Caco-2 (cell line): ENCODE results near the gene UGT1A4. TPM values are rescaled to one million over a fixed set of nuclear protein-coding genes. Genes with fewer than 3 reads are reported as not detected.
A peak's percentile ranks its signal among the peaks of the same experiment; 100 is the strongest.

Source experiments
- BruUV-seq: library from RNA; stranded (reverse); fragments of 400-500 nt; replicated peaks from 2 replicates; lab custom pipeline; 2021; lab: Mats Ljungman, UMichigan
- CTCF ChIA-PET: fragments of 300-600 bp; sonication (Branson Sonifier 250); formaldehyde crosslinking; loops from one replicate; lab custom pipeline; 2022; ENCODE audit warnings: antibody characterized with exemption; lab: Charles Lee
- POLR2A ChIA-PET: fragments of 300-600 bp; sonication (Branson Sonifier 250); formaldehyde crosslinking; loops from one replicate; lab custom pipeline; 2022; ENCODE audit warnings: antibody characterized with exemption; lab: Charles Lee
- DNase-seq, 2 experiments: peaks; one replicate each; pipeline versions ENCODE4 v3.0.0 to v3.0.0-alpha.2; 2020 to 2022
- H3K27me3 ChIP-seq: replicated peaks from 2 replicates; pipeline ENCODE4 v1.6.0; 2011; ENCODE audit warnings: low read length; ENCODE audit not compliant: control insufficient read depth, insufficient read depth
- H3K36me3 ChIP-seq: 2 replicates; pipeline ENCODE4 v1.5.1; 2011; ENCODE audit warnings: low read length; ENCODE audit not compliant: control insufficient read depth, insufficient read depth
- H3K4me1 ChIP-seq: fragments of 250-450 bp; sonication (Bioruptor Pico); 2 replicates; pipeline ENCODE4 v1.5.1; 2020; ENCODE audit warnings: mild to moderate bottlenecking
- H3K4me3 ChIP-seq: 2 replicates; pipeline ENCODE4 v1.5.1; 2011; ENCODE audit warnings: low read depth, mild to moderate bottlenecking, control low read depth, low read length
- H3K9me3 ChIP-seq: fragments of 250-450 bp; sonication (Bioruptor Pico); 2 replicates; pipeline ENCODE4 v1.5.1; 2020; ENCODE audit warnings: mild to moderate bottlenecking, moderate library complexity
- H3K27ac Mint-ChIP-seq: one replicate; pipeline ENCODE4 v1.8.0; 2022; ENCODE audit warnings: mixed read lengths; ENCODE audit not compliant: unreplicated experiment
- H3K27me3 Mint-ChIP-seq: one replicate; pipeline ENCODE4 v1.8.0; 2022; ENCODE audit warnings: mixed read lengths; ENCODE audit not compliant: insufficient read depth, unreplicated experiment
- H3K36me3 Mint-ChIP-seq: one replicate; pipeline ENCODE4 v1.8.0; 2022; ENCODE audit warnings: mild to moderate bottlenecking, mixed read lengths; ENCODE audit not compliant: insufficient read depth, unreplicated experiment
- H3K4me1 Mint-ChIP-seq: one replicate; pipeline ENCODE4 v1.8.0; 2022; ENCODE audit warnings: low read depth, mixed read lengths; ENCODE audit not compliant: unreplicated experiment
- H3K4me3 Mint-ChIP-seq: one replicate; pipeline ENCODE4 v1.8.0; 2022; ENCODE audit warnings: mild to moderate bottlenecking, moderate library complexity, mixed read lengths; ENCODE audit not compliant: unreplicated experiment
- H3K9me3 Mint-ChIP-seq: one replicate; pipeline ENCODE4 v1.8.0; 2022; ENCODE audit warnings: mixed read lengths; ENCODE audit not compliant: unreplicated experiment
- intact Hi-C: fragments of 100-400 bp; cut with micrococcal nuclease; formaldehyde crosslinking; loops from one replicate; pipeline ENCODE4 v1.10.0; 2022; ENCODE audit not compliant: unreplicated experiment
- total RNA-seq: library from RNA; stranded (reverse); gene quantifications from 2 replicates; pipeline ENCODE4 v1.2.3, GENCODE V29; 2022
- TF ChIP-seq, protein P1 (sequence below), 2 experiments: fragments of 200-600 bp in 1 of 2; IDR thresholded peaks; 1 replicate in 1 of 2; 2 replicates in 1 of 2; pipeline versions ENCODE4 v1.5.1 to v1.8.0; 2011 to 2022; ENCODE audit warnings: antibody characterized with exemption in 1 of 2, control low read depth in 1 of 2, inconsistent platforms in 1 of 2, low read depth in 1 of 2, low read length in 1 of 2, mild to moderate bottlenecking in 1 of 2, moderate library complexity in 1 of 2; ENCODE audit not compliant: insufficient read depth in 1 of 2, severe bottlenecking in 1 of 2, unreplicated experiment in 1 of 2

Gene UGT1A4
- total RNA-seq, 1 experiment from 2014 or later, result 0.79 TPM

DNA sequence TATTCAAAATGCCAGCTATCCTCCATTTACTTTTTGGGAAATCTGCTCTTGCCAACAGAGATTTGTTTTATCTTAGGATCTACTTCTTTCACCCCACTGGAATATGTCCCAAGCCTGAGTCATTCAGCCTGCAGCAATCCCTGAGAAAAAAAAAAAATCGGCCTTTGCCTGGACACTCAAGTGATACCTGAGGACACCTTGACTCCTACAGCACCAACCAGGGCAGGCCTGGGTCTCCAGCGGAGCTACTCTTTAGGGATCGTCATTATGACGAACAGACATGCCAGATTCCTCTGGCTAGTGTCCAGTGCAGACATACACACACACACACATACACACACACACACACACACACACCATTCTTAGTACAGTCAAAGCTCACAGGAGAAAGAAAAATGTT is 28.1 kb upstream of the UGT1A4 start:
- H3K4me1 Mint-ChIP-seq, result no peaks in the 10 kb centered on the region
- DNase-seq, result no peak
- H3K9me3 Mint-ChIP-seq, result no peaks in the 10 kb centered on the region
- peaks cover 12% of the 10 kb centered on the region; the same call in 1 of the 2 replicates for H3K4me1 ChIP-seq
- peaks cover 17% of the 10 kb centered on the region for H3K36me3 Mint-ChIP-seq
- ChIA-PET POLR2A (no interaction called here), CTCF (no interaction called here)
- BruUV-seq, result no TSS peak
- no peaks in the 10 kb centered on the region for H3K27me3 ChIP-seq
- intact Hi-C loops, result no loop called here
- H3K36me3 ChIP-seq, result no peaks in the 10 kb centered on the region
- H3K9me3 ChIP-seq, result no peaks in the 10 kb centered on the region
- no peak overlapping the region for H3K27ac Mint-ChIP-seq
- TF ChIP-seq, protein P1, sequence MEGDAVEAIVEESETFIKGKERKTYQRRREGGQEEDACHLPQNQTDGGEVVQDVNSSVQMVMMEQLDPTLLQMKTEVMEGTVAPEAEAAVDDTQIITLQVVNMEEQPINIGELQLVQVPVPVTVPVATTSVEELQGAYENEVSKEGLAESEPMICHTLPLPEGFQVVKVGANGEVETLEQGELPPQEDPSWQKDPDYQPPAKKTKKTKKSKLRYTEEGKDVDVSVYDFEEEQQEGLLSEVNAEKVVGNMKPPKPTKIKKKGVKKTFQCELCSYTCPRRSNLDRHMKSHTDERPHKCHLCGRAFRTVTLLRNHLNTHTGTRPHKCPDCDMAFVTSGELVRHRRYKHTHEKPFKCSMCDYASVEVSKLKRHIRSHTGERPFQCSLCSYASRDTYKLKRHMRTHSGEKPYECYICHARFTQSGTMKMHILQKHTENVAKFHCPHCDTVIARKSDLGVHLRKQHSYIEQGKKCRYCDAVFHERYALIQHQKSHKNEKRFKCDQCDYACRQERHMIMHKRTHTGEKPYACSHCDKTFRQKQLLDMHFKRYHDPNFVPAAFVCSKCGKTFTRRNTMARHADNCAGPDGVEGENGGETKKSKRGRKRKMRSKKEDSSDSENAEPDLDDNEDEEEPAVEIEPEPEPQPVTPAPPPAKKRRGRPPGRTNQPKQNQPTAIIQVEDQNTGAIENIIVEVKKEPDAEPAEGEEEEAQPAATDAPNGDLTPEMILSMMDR (IDR thresholded peaks at IDR 0.05; ENCODE audit: insufficient read depth in 1 of 2, low read depth in 1 of 2, low read length in 1 of 2, severe bottlenecking in 1 of 2, unreplicated experiment in 1 of 2), result no peak
- H3K4me3 ChIP-seq, result no peak overlapping the region
- no peaks in the 10 kb centered on the region for H3K27me3 Mint-ChIP-seq
- H3K4me3 Mint-ChIP-seq, result no peak overlapping the region

- intact Hi-C loops, result no loop called here
- Histone ChIP-seq H3K4me1 (peaks cover 17% of the 10 kb centered on the region; the same call in 1 of the 2 replicates), H3K9me3 (no peaks in the 10 kb centered on the region), H3K27me3 (no peaks in the 10 kb centered on the region), H3K4me3 (no peak overlapping the region), H3K36me3 (no peaks in the 10 kb centered on the region)
- Mint-ChIP-seq H3K36me3 (peaks cover 17% of the 10 kb centered on the region), H3K27me3 (no peaks in the 10 kb centered on the region), H3K27ac (no peak overlapping the region), H3K9me3 (no peaks in the 10 kb centered on the region), H3K4me3 (peak overlapping the region; percentile 70), H3K4me1 (no peaks in the 10 kb centered on the region)
- TF ChIP-seq, protein P1 (IDR thresholded peaks at IDR 0.05; ENCODE audit: insufficient read depth in 1 of 2, low read depth in 1 of 2, low read length in 1 of 2, severe bottlenecking in 1 of 2, unreplicated experiment in 1 of 2), result no peak
- TSS peak; percentile 27 for BruUV-seq
- peak in 1 of 2 experiments; percentile 50 for DNase-seq
- POLR2A ChIA-PET, result interaction anchor here (0.5 kb wide), 1 partner anchor 478 kb away, joined by 6 read pairs; no protein-coding TSS in a partner anchor
- CTCF ChIA-PET, result no interaction called here
Observed at GRCh38 chr2:233691443-233692433, 26.8 kb upstream of the UGT1A4 start.

DNA sequence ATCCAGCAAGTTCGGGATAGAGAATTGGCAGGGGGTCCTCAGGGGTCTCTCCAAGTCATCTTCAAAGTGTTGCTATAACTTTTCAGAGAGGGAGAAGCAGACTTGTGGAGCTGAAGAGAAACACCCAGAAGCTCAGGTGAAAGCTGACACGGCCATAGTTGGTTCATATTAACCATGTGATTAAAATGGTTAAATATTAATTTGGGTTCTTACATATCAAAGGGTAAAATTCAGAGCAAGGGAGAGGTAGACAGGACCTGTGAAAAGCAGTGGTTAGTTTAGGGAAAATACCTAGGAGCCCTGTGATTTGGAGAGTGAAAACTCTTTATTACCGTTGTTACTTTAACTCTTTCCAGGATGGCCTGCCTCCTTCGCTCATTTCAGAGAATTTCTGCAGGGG is 25.9 kb upstream of the UGT1A4 start, which contains the start of gene UGT1A6:
UGT1A6 (plus strand) TSS at position 243 of the 400 bp plus-strand sequence; CDS start at position 358, 115 bp downstream.
- TF ChIP-seq, protein P1 (IDR thresholded peaks at IDR 0.05; ENCODE audit: insufficient read depth in 1 of 2, low read depth in 1 of 2, low read length in 1 of 2, severe bottlenecking in 1 of 2, unreplicated experiment in 1 of 2), result no peak
- Mint-ChIP-seq H3K4me1 (no peaks in the 10 kb centered on the region), H3K9me3 (no peaks in the 10 kb centered on the region), H3K27ac (peak within 1 kb of the TSS; percentile 25), H3K36me3 (peaks cover 17% of the 10 kb centered on the region), H3K4me3 (peak within 1 kb of the TSS; percentile 70), H3K27me3 (no peaks in the 10 kb centered on the region)
- intact Hi-C loops, result loop anchor here (1.0 kb wide), 1 partner anchor 8 kb away; no protein-coding TSS in a partner anchor
- Histone ChIP-seq H3K4me3 (0 out of 2 replicates have a peak within 1 kb of the TSS, but pooled peaks have one; percentile 3), H3K9me3 (no peaks in the 10 kb centered on the region), H3K36me3 (no peaks in the 10 kb centered on the region), H3K4me1 (peaks cover 17% of the 10 kb centered on the region; the same call in 1 of the 2 replicates), H3K27me3 (no peaks in the 10 kb centered on the region)
- CTCF ChIA-PET, result no interaction called here
- no peak for DNase-seq
- BruUV-seq, result no TSS peak
- POLR2A ChIA-PET, result no interaction called here
